Stimulated activated CD4-positive, alpha-beta T cell treated with anti-CD3 and anti-CD28 coated beads, TNF-alpha, amount 100 ng/mL, for 1 hour (primary cell): ENCODE results near the gene KRT83.

ENCODE experiments used
- DNase-seq, 3 donors: peaks; one replicate each; pipeline ENCODE4 v3.0.0-alpha.2; 2020; ENCODE audit warnings: low read depth in 3 of 3, low spot score in 1 of 3

The KRT83 gene

DNA sequence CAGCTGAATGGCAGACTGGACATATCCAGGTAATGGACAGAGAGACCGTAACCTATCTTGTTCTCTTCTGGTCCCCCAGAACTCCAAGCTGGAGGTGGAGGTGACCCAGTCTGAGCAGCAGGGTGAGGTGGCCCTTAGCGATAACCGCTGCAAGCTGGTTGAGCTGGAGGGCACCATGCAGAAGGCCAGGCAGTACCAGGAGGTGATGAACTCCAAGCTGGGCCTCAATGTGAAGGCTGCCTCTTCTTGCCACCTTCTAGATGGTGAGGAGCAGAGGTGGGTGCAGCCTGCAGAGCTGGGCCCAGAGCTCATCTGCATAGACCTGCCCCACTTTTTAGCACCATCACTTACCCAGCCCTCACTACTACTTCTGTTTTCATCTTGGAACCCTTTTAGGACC lies 53.9 kb downstream of the KRT83 start:
- DNase-seq = no peak

DNA sequence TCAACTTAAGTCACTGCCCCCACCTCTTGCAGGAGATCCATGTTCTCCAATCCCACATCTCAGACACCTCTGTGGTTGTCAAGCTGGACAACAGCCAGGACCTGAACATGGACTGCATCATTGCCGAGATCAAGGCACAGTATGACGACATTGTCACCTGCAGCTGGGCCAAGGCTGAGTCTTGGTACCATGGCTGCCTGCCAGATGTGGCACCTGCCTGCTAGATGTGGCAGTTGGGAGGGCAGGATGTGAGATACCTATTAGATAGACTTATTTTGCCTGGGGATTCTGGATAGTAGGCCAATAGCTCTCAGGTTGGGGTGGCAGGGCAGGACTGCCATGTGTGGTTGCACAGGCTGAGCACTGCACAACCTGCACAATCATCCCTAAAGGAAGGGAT lies 54.7 kb downstream of the KRT83 start:
- DNase-seq = no peak

DNA sequence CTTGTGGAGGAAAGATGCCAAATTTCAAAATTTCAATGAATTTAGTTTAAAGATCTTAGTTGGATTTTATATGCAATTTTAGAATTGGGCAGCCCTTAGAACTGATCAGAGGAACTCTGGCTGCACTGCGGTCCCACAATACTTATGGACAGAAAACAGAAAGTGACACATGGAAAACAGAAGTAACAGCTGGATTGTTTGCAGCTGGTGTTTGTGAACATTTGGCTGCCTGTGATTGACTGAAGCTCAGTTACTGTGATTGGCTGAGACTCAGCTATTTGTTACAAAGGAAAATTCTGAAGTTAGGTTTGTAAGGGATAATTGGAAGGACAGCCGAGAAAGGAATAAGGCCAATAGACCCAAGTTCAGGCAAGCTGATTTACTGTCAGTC lies 56.8 kb downstream of the KRT83 start:
- DNase-seq = no peak
